OCI-LY7 (cell line): Measurements from ENCODE around the gene PODXL.

Experiments
- CTCF ChIP-seq: fragments of 200-600 bp; sonication (generic); conservative IDR thresholded peaks from 2 replicates; pipeline ENCODE4 v1.5.1; 2014; ENCODE audit warnings: mild to moderate bottlenecking, antibody characterized with exemption, low read length, moderate library complexity, mixed read lengths
- EZH2phosphoT487 ChIP-seq: fragments of 200-600 bp; sonication (generic); IDR thresholded peaks from 2 replicates; pipeline ENCODE4 v1.6.1; 2018; ENCODE audit warnings: low read depth, borderline replicate concordance, mild to moderate bottlenecking, mixed run types, antibody characterized with exemption, low read length, moderate library complexity, mixed read lengths

GRCh38 chr7:131527456-131527855 lies 29.0 kb downstream of the PODXL start:
- no peak for TF ChIP-seq CTCF
- TF ChIP-seq EZH2phosphoT487 = no peak
